Ovary (tissue), 3 donors: Measurements from ENCODE around the gene FAM107B.

ENCODE experiments used
- CTCF ChIP-seq, 3 donors: fragments of 450-650 bp in 2 of 3; fragments of 200-600 bp in 1 of 3; IDR thresholded peaks; one replicate each; pipeline versions ENCODE4 v1.5.1 to v1.8.0; 2016 to 2022; ENCODE audit warnings: antibody characterized with exemption in 3 of 3, mild to moderate bottlenecking in 1 of 3
- EP300 ChIP-seq: sonication (generic); formaldehyde crosslinking; IDR thresholded peaks from one replicate; pipeline ENCODE4 v1.6.1; 2017; ENCODE audit warnings: antibody characterized with exemption
- donor health status: DM: no; HTN: no; CAD: no.

DNA sequence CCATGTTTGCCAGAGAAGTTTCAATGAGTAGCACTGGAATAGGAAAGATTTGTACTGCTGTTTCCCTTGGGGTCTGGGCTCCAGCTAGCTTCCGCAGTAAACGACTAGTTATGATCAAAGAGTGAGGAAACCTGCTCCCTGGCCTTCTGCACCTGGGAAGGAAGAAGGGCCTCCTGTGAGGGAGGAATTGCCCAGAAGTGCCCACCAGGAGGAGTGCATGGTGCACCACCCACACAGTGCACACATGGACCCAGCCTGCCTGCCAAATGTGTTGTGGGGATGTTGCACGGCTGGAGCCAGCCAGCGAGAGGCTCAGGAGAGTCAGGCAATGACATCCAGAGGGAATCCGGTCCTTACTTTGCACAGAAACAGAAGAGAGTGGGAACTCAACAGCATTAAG, 27.0 kb upstream of the FAM107B start:
- TF ChIP-seq CTCF (IDR thresholded peaks at IDR 0.05) (no peak), EP300 (no peak)
